ENCODE data around the gene NMB. TPM values are rescaled to one million over a fixed set of nuclear protein-coding genes. Genes with fewer than 3 reads are reported as not detected.

The NMB gene
- total and polyA plus RNA-seq, 2 of the 13 experiments (the other 11 are each of a cell fraction or from before 2014, with no cell fraction given), result 10.4 to 25.4 TPM

DNA sequence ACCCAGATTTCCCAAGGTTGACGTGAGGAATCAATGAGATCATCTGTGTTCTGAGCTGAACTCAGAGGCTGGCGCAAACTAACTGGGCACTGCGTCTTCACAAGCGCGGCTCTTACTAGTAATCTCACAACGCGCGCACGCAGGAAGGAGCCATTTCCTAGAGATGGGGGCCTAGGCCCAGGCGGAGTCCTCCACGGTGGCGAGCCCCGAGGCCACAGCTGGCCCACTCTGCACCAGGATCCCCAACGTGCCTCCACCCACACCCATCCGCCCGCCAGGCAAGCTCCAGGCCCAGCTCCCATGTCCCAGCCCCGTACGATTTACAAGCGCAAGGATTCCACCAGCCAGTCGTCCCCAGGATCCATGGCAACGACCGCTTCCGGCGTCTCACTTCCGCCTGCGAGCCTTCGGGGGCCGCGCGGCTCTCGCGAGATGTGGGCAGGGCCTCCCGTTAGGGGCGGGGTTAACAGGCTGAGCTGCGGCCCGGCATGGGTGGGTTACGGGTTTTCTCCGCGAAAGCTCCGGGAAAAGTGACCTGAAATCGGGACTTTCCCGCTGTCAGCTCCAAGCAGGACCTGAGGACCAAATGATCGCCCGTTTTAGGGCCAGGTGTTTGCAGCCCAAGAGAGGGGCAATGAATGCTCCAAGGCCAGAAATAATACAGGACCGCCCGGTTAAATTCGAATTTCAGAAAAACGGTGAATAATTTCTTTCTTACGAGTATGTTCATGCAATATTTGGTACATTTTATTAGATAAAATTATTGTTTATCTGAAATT lies 3.9 kb downstream of the NMB start, which contains the start of gene WDR73 (continued):
- TF ChIP-seq, protein P1, sequence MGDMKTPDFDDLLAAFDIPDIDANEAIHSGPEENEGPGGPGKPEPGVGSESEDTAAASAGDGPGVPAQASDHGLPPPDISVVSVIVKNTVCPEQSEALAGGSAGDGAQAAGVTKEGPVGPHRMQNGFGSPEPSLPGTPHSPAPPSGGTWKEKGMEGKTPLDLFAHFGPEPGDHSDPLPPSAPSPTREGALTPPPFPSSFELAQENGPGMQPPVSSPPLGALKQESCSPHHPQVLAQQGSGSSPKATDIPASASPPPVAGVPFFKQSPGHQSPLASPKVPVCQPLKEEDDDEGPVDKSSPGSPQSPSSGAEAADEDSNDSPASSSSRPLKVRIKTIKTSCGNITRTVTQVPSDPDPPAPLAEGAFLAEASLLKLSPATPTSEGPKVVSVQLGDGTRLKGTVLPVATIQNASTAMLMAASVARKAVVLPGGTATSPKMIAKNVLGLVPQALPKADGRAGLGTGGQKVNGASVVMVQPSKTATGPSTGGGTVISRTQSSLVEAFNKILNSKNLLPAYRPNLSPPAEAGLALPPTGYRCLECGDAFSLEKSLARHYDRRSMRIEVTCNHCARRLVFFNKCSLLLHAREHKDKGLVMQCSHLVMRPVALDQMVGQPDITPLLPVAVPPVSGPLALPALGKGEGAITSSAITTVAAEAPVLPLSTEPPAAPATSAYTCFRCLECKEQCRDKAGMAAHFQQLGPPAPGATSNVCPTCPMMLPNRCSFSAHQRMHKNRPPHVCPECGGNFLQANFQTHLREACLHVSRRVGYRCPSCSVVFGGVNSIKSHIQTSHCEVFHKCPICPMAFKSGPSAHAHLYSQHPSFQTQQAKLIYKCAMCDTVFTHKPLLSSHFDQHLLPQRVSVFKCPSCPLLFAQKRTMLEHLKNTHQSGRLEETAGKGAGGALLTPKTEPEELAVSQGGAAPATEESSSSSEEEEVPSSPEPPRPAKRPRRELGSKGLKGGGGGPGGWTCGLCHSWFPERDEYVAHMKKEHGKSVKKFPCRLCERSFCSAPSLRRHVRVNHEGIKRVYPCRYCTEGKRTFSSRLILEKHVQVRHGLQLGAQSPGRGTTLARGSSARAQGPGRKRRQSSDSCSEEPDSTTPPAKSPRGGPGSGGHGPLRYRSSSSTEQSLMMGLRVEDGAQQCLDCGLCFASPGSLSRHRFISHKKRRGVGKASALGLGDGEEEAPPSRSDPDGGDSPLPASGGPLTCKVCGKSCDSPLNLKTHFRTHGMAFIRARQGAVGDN (CRISPR knock-in tag; IDR thresholded peaks at IDR 0.05), result peak; percentile 87
- TF ChIP-seq ZBTB33 (CRISPR knock-in tag; IDR thresholded peaks at IDR 0.05) (no peak), ZNF883 (CRISPR knock-in tag; IDR thresholded peaks at IDR 0.05; ENCODE audit: not compliant biosample characterization) (peak; percentile 44), MXI1 (IDR thresholded peaks at IDR 0.05; ENCODE audit: borderline replicate concordance, low read depth, low read length) (peak; percentile 93; the same call in 2 of the 3 replicates), NKX3-1 (CRISPR knock-in tag; IDR thresholded peaks at IDR 0.05) (peak; percentile 63; the same call in 1 of the 2 replicates), ZNF567 (CRISPR knock-in tag; IDR thresholded peaks at IDR 0.05; ENCODE audit: borderline replicate concordance) (peak; percentile 52; the same call in 1 of the 2 replicates), MAZ (IDR thresholded peaks at IDR 0.05; ENCODE audit: borderline replicate concordance, low read depth, low read length) (no peak), MAZ (CRISPR knock-in tag; IDR thresholded peaks at IDR 0.05; ENCODE audit: low read depth) (no peak; the same call in 1 of the 2 replicates), ATF6 (CRISPR knock-in tag; conservative IDR thresholded peaks at IDR 0.05) (no peak), HOXD1 (CRISPR knock-in tag; IDR thresholded peaks at IDR 0.05) (peak; percentile 89), KMT2B (CRISPR knock-in tag; IDR thresholded peaks at IDR 0.05) (peak; percentile 87), ARID4A (CRISPR knock-in tag; IDR thresholded peaks at IDR 0.05; ENCODE audit: borderline replicate concordance) (peak; percentile 96), ERF (CRISPR knock-in tag; IDR thresholded peaks at IDR 0.05) (peak; percentile 55; the same call in 1 of the 2 replicates), RFXANK (CRISPR knock-in tag; IDR thresholded peaks at IDR 0.05) (0 out of 2 replicates have a peak, but pooled peaks have one; percentile 82), ZSCAN21 (CRISPR knock-in tag; IDR thresholded peaks at IDR 0.05; ENCODE audit: borderline replicate concordance) (peak; percentile 23), CAMTA2 (CRISPR knock-in tag; IDR thresholded peaks at IDR 0.05; ENCODE audit: borderline replicate concordance) (0 out of 2 replicates have a peak, but pooled peaks have one; percentile 61)
